Measurements from ENCODE around the gene SPRR5. TPM values are rescaled to one million over a fixed set of nuclear protein-coding genes. Genes with fewer than 3 reads are reported as not detected.
A peak's percentile ranks its signal among the peaks of the same experiment; 100 is the strongest.

The SPRR5 gene
- total RNA-seq, 1 experiment from 2014 or later = not detected

DNA sequence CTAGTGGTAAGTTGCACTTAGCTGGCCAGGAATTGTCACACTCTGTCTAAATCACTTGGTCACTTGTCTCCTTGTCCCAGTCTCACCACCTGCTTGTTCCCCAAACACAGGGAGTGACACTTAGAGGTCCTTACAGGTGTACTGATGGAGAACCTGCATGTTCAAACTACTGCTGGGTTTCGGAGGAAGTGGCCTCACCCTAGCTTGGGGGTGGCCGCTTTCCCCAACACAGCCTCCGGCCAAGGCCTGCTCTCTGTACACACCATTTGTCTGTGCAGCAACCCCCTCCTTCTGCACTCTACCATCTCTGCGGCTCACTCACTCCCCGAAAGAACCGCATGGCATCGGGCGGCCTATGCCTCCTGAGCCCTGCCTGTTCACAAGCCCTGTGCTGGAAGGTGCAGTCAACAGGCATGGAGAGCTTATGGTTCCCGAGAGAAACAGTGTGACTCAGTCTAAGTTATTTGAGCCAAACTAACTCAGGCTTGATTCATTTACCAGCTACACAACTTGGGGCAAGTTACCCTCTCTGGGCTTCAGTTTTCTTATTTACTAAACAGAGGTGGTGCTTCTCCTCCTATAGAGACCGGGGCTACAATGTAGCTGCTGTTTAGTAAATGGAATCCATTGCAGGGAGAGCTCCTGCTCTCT, 12.9 kb downstream of the SPRR5 start:
- H3K9me3 ChIP-seq = no peaks in the 10 kb centered on the region
- BruUV-seq (replicated peaks) = no TSS peak
- no peaks in the 10 kb centered on the region for H3K36me3 Mint-ChIP-seq (ENCODE audit: insufficient read depth, unreplicated experiment)
- no peaks in the 10 kb centered on the region for H3K4me1 Mint-ChIP-seq (ENCODE audit: low read depth, unreplicated experiment)
- H3K4me3 ChIP-seq (ENCODE audit: low read depth, low read length) = no peak overlapping the region
- CTCF ChIA-PET = interaction anchor here (1.1 kb wide), 1 partner anchor 233 kb away, joined by 3 read pairs; no protein-coding TSS in a partner anchor
- no peaks in the 10 kb centered on the region for H3K36me3 ChIP-seq (ENCODE audit: control insufficient read depth, insufficient read depth, low read length)
- intact Hi-C loops (cut with micrococcal nuclease; ENCODE audit: unreplicated experiment) = no loop called here
- H3K27ac Mint-ChIP-seq (ENCODE audit: unreplicated experiment) = no peak overlapping the region
- POLR2A ChIA-PET = no interaction called here
- peaks cover 1% of the 10 kb centered on the region for H3K27me3 ChIP-seq (replicated peaks; ENCODE audit: control insufficient read depth, insufficient read depth, low read length)
- no peaks in the 10 kb centered on the region for H3K9me3 Mint-ChIP-seq (ENCODE audit: unreplicated experiment)
- H3K4me1 ChIP-seq = no peaks in the 10 kb centered on the region
- no peak overlapping the region for H3K4me3 Mint-ChIP-seq (ENCODE audit: unreplicated experiment)
- no peak for DNase-seq
- TF ChIP-seq, protein P1, sequence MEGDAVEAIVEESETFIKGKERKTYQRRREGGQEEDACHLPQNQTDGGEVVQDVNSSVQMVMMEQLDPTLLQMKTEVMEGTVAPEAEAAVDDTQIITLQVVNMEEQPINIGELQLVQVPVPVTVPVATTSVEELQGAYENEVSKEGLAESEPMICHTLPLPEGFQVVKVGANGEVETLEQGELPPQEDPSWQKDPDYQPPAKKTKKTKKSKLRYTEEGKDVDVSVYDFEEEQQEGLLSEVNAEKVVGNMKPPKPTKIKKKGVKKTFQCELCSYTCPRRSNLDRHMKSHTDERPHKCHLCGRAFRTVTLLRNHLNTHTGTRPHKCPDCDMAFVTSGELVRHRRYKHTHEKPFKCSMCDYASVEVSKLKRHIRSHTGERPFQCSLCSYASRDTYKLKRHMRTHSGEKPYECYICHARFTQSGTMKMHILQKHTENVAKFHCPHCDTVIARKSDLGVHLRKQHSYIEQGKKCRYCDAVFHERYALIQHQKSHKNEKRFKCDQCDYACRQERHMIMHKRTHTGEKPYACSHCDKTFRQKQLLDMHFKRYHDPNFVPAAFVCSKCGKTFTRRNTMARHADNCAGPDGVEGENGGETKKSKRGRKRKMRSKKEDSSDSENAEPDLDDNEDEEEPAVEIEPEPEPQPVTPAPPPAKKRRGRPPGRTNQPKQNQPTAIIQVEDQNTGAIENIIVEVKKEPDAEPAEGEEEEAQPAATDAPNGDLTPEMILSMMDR (IDR thresholded peaks at IDR 0.05; ENCODE audit: insufficient read depth in 1 of 2, low read depth in 1 of 2, low read length in 1 of 2, severe bottlenecking in 1 of 2, unreplicated experiment in 1 of 2) = no peak
- H3K27me3 Mint-ChIP-seq (ENCODE audit: insufficient read depth, unreplicated experiment) = peaks cover 3% of the 10 kb centered on the region

DNA sequence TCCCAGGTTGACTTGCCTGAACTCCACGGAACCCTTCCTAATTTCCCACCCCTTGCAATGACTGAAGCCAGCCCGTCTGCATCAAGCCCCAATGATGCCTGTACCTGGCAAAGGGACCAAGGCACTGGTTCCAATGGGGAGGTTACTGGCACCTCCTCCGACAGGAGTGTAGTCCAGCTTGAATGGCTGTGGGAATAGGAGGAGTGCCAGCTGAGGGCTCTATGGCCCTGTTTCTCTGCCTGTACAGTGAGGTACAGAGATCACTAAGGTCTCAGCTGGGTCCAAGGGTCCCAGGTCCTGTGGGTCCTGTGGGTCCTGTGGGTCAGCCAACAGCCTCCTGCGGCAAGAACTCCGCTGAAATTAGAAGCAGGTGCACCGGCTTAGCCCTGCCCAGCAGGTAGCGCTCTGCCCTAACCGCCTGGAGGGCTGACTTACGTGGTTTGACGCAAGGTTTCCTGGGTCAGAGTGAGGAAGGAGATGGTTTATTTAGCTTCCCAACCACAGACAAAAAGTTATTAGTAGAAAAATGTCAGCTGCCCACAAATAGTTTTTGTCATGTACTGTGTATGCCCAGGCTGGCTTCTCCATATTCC, 13.5 kb downstream of the SPRR5 start:
- CTCF ChIA-PET = interaction anchor here (1.1 kb wide), 1 partner anchor 232 kb away, joined by 3 read pairs; no protein-coding TSS in a partner anchor
- no peak overlapping the region for H3K4me3 Mint-ChIP-seq (ENCODE audit: unreplicated experiment)
- intact Hi-C loops (cut with micrococcal nuclease; ENCODE audit: unreplicated experiment) = no loop called here
- Histone ChIP-seq H3K27me3 (replicated peaks; ENCODE audit: control insufficient read depth, insufficient read depth, low read length) (peaks cover 1% of the 10 kb centered on the region), H3K36me3 (ENCODE audit: control insufficient read depth, insufficient read depth, low read length) (no peaks in the 10 kb centered on the region), H3K4me1 (no peaks in the 10 kb centered on the region), H3K4me3 (ENCODE audit: low read depth, low read length) (no peak overlapping the region), H3K9me3 (no peaks in the 10 kb centered on the region)
- DNase-seq = peak in 1 of 2 experiments; percentile 6
- H3K4me1 Mint-ChIP-seq (ENCODE audit: low read depth, unreplicated experiment) = no peaks in the 10 kb centered on the region
- no TSS peak for BruUV-seq (replicated peaks)
- POLR2A ChIA-PET = no interaction called here
- peaks cover 3% of the 10 kb centered on the region for H3K27me3 Mint-ChIP-seq (ENCODE audit: insufficient read depth, unreplicated experiment)
- no peak overlapping the region for H3K27ac Mint-ChIP-seq (ENCODE audit: unreplicated experiment)
- H3K36me3 Mint-ChIP-seq (ENCODE audit: insufficient read depth, unreplicated experiment) = no peaks in the 10 kb centered on the region
- TF ChIP-seq, protein P1 (IDR thresholded peaks at IDR 0.05; ENCODE audit: insufficient read depth in 1 of 2, low read depth in 1 of 2, low read length in 1 of 2, severe bottlenecking in 1 of 2, unreplicated experiment in 1 of 2) = no peak
- H3K9me3 Mint-ChIP-seq (ENCODE audit: unreplicated experiment) = no peaks in the 10 kb centered on the region

DNA sequence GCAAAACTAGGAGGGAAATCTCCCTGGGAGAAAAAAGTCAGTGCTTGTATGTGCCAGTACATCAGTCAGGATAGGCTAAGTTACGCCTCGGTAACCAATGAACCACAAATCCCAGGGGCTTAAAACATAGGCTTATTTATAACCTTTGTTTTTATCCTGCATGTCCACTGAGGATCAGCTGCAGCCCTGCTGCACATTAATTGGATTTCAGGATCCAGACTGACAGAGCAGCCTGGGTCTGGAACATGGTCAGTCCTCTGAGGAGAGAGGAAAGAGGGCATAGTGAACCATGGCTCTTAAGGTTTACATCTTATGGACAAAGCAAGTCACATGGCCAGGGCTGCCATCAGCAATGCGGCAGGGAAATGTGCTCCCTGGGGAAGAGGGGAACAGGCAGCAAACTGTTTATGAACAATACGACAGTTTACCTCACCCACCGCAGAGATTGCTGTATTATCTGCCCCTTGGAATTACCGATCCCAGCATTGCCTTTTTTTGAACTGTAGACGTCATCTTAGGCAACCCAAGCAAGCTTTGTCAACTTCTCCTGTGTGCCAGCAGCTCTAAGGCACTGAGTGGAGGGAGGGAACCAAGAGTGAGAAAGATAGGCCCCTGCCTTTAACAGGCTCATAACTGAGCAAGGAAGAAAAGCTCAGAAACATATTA, 14.4 kb downstream of the SPRR5 start:
- Mint-ChIP-seq H3K9me3 (ENCODE audit: unreplicated experiment) (no peaks in the 10 kb centered on the region), H3K4me3 (ENCODE audit: unreplicated experiment) (no peak overlapping the region), H3K27ac (ENCODE audit: unreplicated experiment) (no peak overlapping the region), H3K4me1 (ENCODE audit: low read depth, unreplicated experiment) (no peaks in the 10 kb centered on the region), H3K36me3 (ENCODE audit: insufficient read depth, unreplicated experiment) (no peaks in the 10 kb centered on the region), H3K27me3 (ENCODE audit: insufficient read depth, unreplicated experiment) (peaks cover 3% of the 10 kb centered on the region)
- intact Hi-C loops (cut with micrococcal nuclease; ENCODE audit: unreplicated experiment) = no loop called here
- no peak for DNase-seq
- ChIA-PET CTCF (interaction anchor here (1.1 kb wide), 1 partner anchor 231 kb away, joined by 3 read pairs; no protein-coding TSS in a partner anchor), POLR2A (no interaction called here)
- H3K4me3 ChIP-seq (ENCODE audit: low read depth, low read length) = no peak overlapping the region
- TF ChIP-seq, protein P1 (IDR thresholded peaks at IDR 0.05; ENCODE audit: insufficient read depth in 1 of 2, low read depth in 1 of 2, low read length in 1 of 2, severe bottlenecking in 1 of 2, unreplicated experiment in 1 of 2) = no peak
- peaks cover 1% of the 10 kb centered on the region for H3K27me3 ChIP-seq (replicated peaks; ENCODE audit: control insufficient read depth, insufficient read depth, low read length)
- no peaks in the 10 kb centered on the region for H3K4me1 ChIP-seq
- no peaks in the 10 kb centered on the region for H3K36me3 ChIP-seq (ENCODE audit: control insufficient read depth, insufficient read depth, low read length)
- H3K9me3 ChIP-seq = no peaks in the 10 kb centered on the region
- BruUV-seq (replicated peaks) = no TSS peak

Data from Caco-2 (cell line).